K562 (cell line): ENCODE results near the gene CD34. TPM values are rescaled to one million over a fixed set of nuclear protein-coding genes. Genes with fewer than 3 reads are reported as not detected.

ENCODE experiments used
- ATAC-seq: fragments of 200-7000 bp; cut with Tn5 transposase; 3 replicates; pipeline ENCODE4 v1.9.1; 2020; ENCODE audit warnings: moderate library complexity
- BruUV-seq: library from RNA; stranded (reverse); fragments of 400-500 nt; replicated peaks from 2 replicates; lab custom pipeline; 2021; lab: Mats Ljungman, UMichigan
- CTCF ChIA-PET: fragments of 300-600 bp; formaldehyde crosslinking; extraction: SDS; loops from one replicate; lab custom pipeline; 2021; ENCODE audit warnings: low intra/inter-chr PET ratio; lab: Yijun Ruan, JAX
- POLR2A ChIA-PET: fragments of 300-600, 350-650 bp; sonication (Branson Sonifier 250); formaldehyde crosslinking; extraction: SDS; loops from one replicate; lab custom pipeline; 2021; ENCODE audit warnings: antibody characterized with exemption, inconsistent platforms; lab: Yijun Ruan, JAX
- DNase-seq, 4 experiments: peaks; one replicate each; pipeline versions ENCODE4 v3.0.0 to v3.0.0-alpha.2; 2011 to 2018; ENCODE audit warnings: low spot score in 3 of 4, mixed read lengths in 3 of 4; ENCODE audit errors: extremely low read depth in 1 of 4
- FAIRE-seq: peaks from 2 replicates; lab custom pipeline; 2011; peaks lifted over from hg19 to GRCh38; lab: Jason Lieb, UNC
- H2AFZ ChIP-seq: 2 replicates; pipeline ENCODE4 v1.6.0; 2011; ENCODE audit warnings: low read depth, low read length, control low read depth, inconsistent platforms
- H3K27ac ChIP-seq: fragments of 200-600 bp; 3 replicates; pipeline ENCODE4 v1.8.0; 2011; ENCODE audit warnings: low read depth, mild to moderate bottlenecking, control low read depth, inconsistent platforms, low read length, moderate library complexity, mixed read lengths; ENCODE audit errors: extremely low read depth
- H3K27me3 ChIP-seq, 2 experiments: fragments of 300-600 bp in 1 of 2; 2 replicates in 1 of 2; 3 replicates in 1 of 2; pipeline versions ENCODE4 v1.6.0 to v1.8.0; 2011; ENCODE audit warnings: inconsistent platforms in 2 of 2, low read length in 2 of 2, mild to moderate bottlenecking in 1 of 2, mixed read lengths in 1 of 2, moderate library complexity in 1 of 2; ENCODE audit not compliant: control insufficient read depth in 2 of 2, insufficient read depth in 2 of 2
- H3K36me3 ChIP-seq: fragments of 300-600 bp; 3 replicates; pipeline ENCODE4 v1.8.0; 2011; ENCODE audit warnings: mild to moderate bottlenecking, low read length, inconsistent platforms; ENCODE audit not compliant: control insufficient read depth, insufficient read depth
- H3K4me1 ChIP-seq, 2 experiments: fragments of 200-600 bp in 1 of 2; replicated peaks in 1 of 2; 2 replicates in 1 of 2; 3 replicates in 1 of 2; pipeline versions ENCODE4 v1.5.1 to v1.8.0; 2011; ENCODE audit warnings: inconsistent platforms in 2 of 2, low read length in 2 of 2, mild to moderate bottlenecking in 1 of 2, mixed read lengths in 1 of 2, moderate library complexity in 1 of 2; ENCODE audit not compliant: control insufficient read depth in 2 of 2, insufficient read depth in 2 of 2
- H3K4me2 ChIP-seq: 2 replicates; pipeline ENCODE4 v1.6.1; 2011; ENCODE audit warnings: low read length, control low read depth, inconsistent platforms, mixed read lengths; ENCODE audit not compliant: insufficient read depth
- H3K4me3 ChIP-seq: fragments of 200-600 bp; sonication (generic), shearing (Covaris generic); 2 replicates; pipeline ENCODE4 v1.5.1; 2016; ENCODE audit warnings: control low read depth, inconsistent platforms
- H3K79me2 ChIP-seq: fragments of 200-600 bp; 3 replicates; pipeline ENCODE4 v1.8.0; 2011; ENCODE audit warnings: low read length, inconsistent platforms; ENCODE audit not compliant: control insufficient read depth, insufficient read depth
- H3K9ac ChIP-seq, 2 experiments: 2 replicates each; pipeline versions ENCODE4 v1.6.0 to v1.6.1; 2011; ENCODE audit warnings: low read depth in 2 of 2, low read length in 2 of 2, control low read depth in 1 of 2, inconsistent platforms in 1 of 2, mild to moderate bottlenecking in 1 of 2, mixed read lengths in 1 of 2; ENCODE audit not compliant: insufficient read depth in 1 of 2
- H3K9me1 ChIP-seq: one replicate; pipeline ENCODE4 v1.6.0; 2011; ENCODE audit warnings: inconsistent platforms, mild to moderate bottlenecking, low read length, moderate library complexity; ENCODE audit not compliant: control insufficient read depth, insufficient read depth
- H3K9me3 ChIP-seq: replicated peaks from 2 replicates; pipeline ENCODE4 v1.5.1; 2011; ENCODE audit warnings: low read depth, low read length, inconsistent platforms; ENCODE audit not compliant: control insufficient read depth, insufficient read depth
- H4K20me1 ChIP-seq: replicated peaks from 2 replicates; pipeline ENCODE4 v1.6.1; 2011; ENCODE audit warnings: low read length, inconsistent platforms, mixed read lengths; ENCODE audit not compliant: control insufficient read depth, insufficient read depth
- CTCF ChIP-seq, 3 experiments: IDR thresholded peaks in 2 of 3; conservative IDR thresholded peaks in 1 of 3; 2 replicates each; pipeline ENCODE4 v1.5.1; 2011 to 2012; ENCODE audit warnings: low read length in 3 of 3, mild to moderate bottlenecking in 3 of 3, control low read depth in 2 of 3, improper control_type of control experiment in 1 of 3, inconsistent platforms in 1 of 3, low read depth in 1 of 3, mixed read lengths in 1 of 3, moderate library complexity in 1 of 3; ENCODE audit not compliant: insufficient read depth in 2 of 3
- POLR2B ChIP-seq: fragments of 450-650 bp; IDR thresholded peaks from 2 replicates; pipeline ENCODE4 v1.6.1; 2018; ENCODE audit warnings: low read depth; ENCODE audit not compliant: partially characterized antibody
- RAD21 ChIP-seq, 2 experiments: fragments of 250-450 bp in 1 of 2; fragments of 450-650 bp in 1 of 2; sonication (Bioruptor Pico) in 1 of 2; formaldehyde crosslinking in 1 of 2; IDR thresholded peaks in 1 of 2; conservative IDR thresholded peaks in 1 of 2; 2 replicates each; pipeline versions ENCODE4 v1.4.0 to v1.8.0; 2020 to 2022; ENCODE audit warnings: mild to moderate bottlenecking in 2 of 2, moderate library complexity in 1 of 2
- SMC3 ChIP-seq: conservative IDR thresholded peaks from 2 replicates; pipeline ENCODE4 v1.6.1; 2011; ENCODE audit warnings: low read depth, low read length, improper control_type of control experiment; ENCODE audit not compliant: insufficient read depth
- ZFX ChIP-seq: sonication (generic); formaldehyde crosslinking; IDR thresholded peaks from 2 replicates; pipeline ENCODE4 v1.8.0; 2022; ENCODE audit warnings: mild to moderate bottlenecking, missing genetic modification reagents, moderate library complexity
- WGBS: fragments of 100-300 bp; shearing (Covaris generic); methylation state at CpG from one replicate; pipeline ENCODE4 v1.1.6; 2016; ENCODE audit warnings: low coverage, mixed read lengths; ENCODE audit not compliant: insufficient coverage; ENCODE audit errors: missing lambda C conversion rate; 5-methylcytosine and 5-hydroxymethylcytosine counted together
- in situ Hi-C: fragments of 300-500 bp; cut with MboI; formaldehyde crosslinking; loops from 4 replicates; pipeline ENCODE4 v1.15.0; 2018; ENCODE audit warnings: inconsistent platforms, mixed read lengths
- intact Hi-C: fragments of 100-400 bp; cut with micrococcal nuclease; formaldehyde crosslinking; loops from 2 replicates; pipeline ENCODE4 v1.14.2; 2022
- polyA plus RNA-seq, 8 experiments: library from polyadenylated mRNA; depleted of rRNA in 4 of 8; stranded (reverse) in 5 of 8; unstranded in 3 of 8; fragments of >200 nt; fragmentation: Nextera tagmentation in 2 of 8; fragmentation: Illumina TruSeq in 1 of 8; extraction: Ambion mirVana in 2 of 8; extraction: Trizol in 1 of 8; gene quantifications; 2 replicates each; pipeline versions ENCODE4 v1.2.1 to v1.2.3, GENCODE V29; 2011 to 2014; ENCODE audit warnings: inconsistent platforms in 1 of 8, missing spikeins in 1 of 8
- total RNA-seq, 7 experiments: library from RNA; depleted of rRNA in 6 of 7; stranded (reverse); fragments of >200 nt in 6 of 7; fragmentation: Illumina TruSeq in 2 of 7; extraction: Trizol in 2 of 7; gene quantifications; 2 replicates each; pipeline versions ENCODE4 v1.2.1 to v1.2.3, GENCODE V29; 2011 to 2021; ENCODE audit warnings: low replicate concordance in 1 of 7
- TF ChIP-seq, protein P1 (sequence below), 2 experiments: fragments of 450-650 bp; formaldehyde crosslinking in 1 of 2; IDR thresholded peaks; 2 replicates each; pipeline versions ENCODE4 v1.4.0 to v1.6.1; 2014 to 2020; ENCODE audit warnings: mild to moderate bottlenecking in 2 of 2, borderline replicate concordance in 1 of 2, low read depth in 1 of 2

Gene CD34
- total and polyA plus RNA-seq, 9 of the 15 experiments (the other 6 are each of a cell fraction or from before 2014, with no cell fraction given): not detected

- no peak for TF ChIP-seq POLR2B
Measured at GRCh38 chr1:207898260-207898659, 12.7 kb downstream of the CD34 start (continued).

DNA sequence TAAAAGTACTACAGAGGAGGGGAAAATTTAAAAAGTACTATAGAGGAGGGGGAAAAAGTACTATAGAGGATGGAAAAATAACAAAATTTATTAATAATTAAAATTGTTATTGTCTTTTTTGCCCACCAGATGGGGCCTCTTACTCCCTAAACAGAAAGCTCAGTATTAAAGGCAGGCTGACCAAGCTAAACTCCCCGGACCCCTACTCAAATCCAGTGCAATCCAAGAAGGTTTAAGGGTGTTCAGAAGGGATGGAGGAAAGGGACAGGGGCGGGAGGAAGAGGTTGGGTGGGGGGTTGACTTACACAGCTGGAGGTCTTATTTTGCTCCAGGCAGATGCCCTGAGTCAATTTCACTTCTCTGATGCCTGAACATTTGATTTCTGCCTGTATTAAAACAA lies 13.7 kb downstream of the CD34 start:
- intact Hi-C loops: loop anchor here (1.0 kb wide), 1 partner anchor 66 kb away; no protein-coding TSS in a partner anchor
- Histone ChIP-seq H2AFZ (no peak overlapping the region), H3K9me3 (no peaks in the 10 kb centered on the region), H3K36me3 (no peaks in the 10 kb centered on the region), H3K27me3 (no peaks in the 10 kb centered on the region), H3K4me3 (no peak overlapping the region), H3K4me1 (peaks cover 0 to 5% of the 10 kb centered on the region in 2 experiments; a peak in 3 of 5 replicates), H3K9ac (no peak overlapping the region), H3K79me2 (no peaks in the 10 kb centered on the region), H4K20me1 (no peaks in the 10 kb centered on the region), H3K27ac (no peak overlapping the region), H3K4me2 (no peak overlapping the region), H3K9me1 (no peaks in the 10 kb centered on the region)
- DNase-seq: no peak
- POLR2A ChIA-PET: interaction anchor here (0.6 to 1.0 kb wide), 3 partner anchors 11 to 66 kb away, joined by 3 to 5 read pairs (median 4); no protein-coding TSS in a partner anchor
- no peak for FAIRE-seq
- BruUV-seq: no TSS peak
- peak; percentile 35; the same call in 2 of the 3 replicates for ATAC-seq
- in situ Hi-C loops: loop anchor here (5.0 kb wide), 1 partner anchor 70 kb away; no protein-coding TSS in a partner anchor
- CTCF ChIA-PET: interaction anchor here (0.9 to 3.6 kb wide), 5 partner anchors 66 to 197 kb away, joined by 3 to 43 read pairs (median 4); no protein-coding TSS in a partner anchor
- 8% methylated on average over 2 of the region's 2 CpGs for WGBS
- TF ChIP-seq, protein P1, sequence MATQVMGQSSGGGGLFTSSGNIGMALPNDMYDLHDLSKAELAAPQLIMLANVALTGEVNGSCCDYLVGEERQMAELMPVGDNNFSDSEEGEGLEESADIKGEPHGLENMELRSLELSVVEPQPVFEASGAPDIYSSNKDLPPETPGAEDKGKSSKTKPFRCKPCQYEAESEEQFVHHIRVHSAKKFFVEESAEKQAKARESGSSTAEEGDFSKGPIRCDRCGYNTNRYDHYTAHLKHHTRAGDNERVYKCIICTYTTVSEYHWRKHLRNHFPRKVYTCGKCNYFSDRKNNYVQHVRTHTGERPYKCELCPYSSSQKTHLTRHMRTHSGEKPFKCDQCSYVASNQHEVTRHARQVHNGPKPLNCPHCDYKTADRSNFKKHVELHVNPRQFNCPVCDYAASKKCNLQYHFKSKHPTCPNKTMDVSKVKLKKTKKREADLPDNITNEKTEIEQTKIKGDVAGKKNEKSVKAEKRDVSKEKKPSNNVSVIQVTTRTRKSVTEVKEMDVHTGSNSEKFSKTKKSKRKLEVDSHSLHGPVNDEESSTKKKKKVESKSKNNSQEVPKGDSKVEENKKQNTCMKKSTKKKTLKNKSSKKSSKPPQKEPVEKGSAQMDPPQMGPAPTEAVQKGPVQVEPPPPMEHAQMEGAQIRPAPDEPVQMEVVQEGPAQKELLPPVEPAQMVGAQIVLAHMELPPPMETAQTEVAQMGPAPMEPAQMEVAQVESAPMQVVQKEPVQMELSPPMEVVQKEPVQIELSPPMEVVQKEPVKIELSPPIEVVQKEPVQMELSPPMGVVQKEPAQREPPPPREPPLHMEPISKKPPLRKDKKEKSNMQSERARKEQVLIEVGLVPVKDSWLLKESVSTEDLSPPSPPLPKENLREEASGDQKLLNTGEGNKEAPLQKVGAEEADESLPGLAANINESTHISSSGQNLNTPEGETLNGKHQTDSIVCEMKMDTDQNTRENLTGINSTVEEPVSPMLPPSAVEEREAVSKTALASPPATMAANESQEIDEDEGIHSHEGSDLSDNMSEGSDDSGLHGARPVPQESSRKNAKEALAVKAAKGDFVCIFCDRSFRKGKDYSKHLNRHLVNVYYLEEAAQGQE (IDR thresholded peaks at IDR 0.05; ENCODE audit: borderline replicate concordance): peak; percentile 26; the same call in 1 of the 2 replicates
- TF ChIP-seq, protein P1 (CRISPR knock-in tag; IDR thresholded peaks at IDR 0.05; ENCODE audit: low read depth): no peak
- TF ChIP-seq RAD21 (CRISPR knock-in tag; conservative IDR thresholded peaks at IDR 0.05 in 1 of 2, IDR thresholded peaks at IDR 0.05 in 1 of 2) (peak; percentile 61 to 69), CTCF (IDR thresholded peaks at IDR 0.05 in 2 of 3, conservative IDR thresholded peaks at IDR 0.05 in 1 of 3; ENCODE audit: insufficient read depth in 2 of 3, low read depth in 1 of 3, low read length in 3 of 3) (peak; percentile 29 to 63 (median 44); a peak in 4 of 6 replicates), ZFX (no peak), SMC3 (0 out of 2 replicates have a peak, but pooled peaks have one; percentile 33)
